Endothelial cell (in vitro differentiated cells): ENCODE results near the gene SLC35F5. TPM values are rescaled to one million over a fixed set of nuclear protein-coding genes. Genes with fewer than 3 reads are reported as not detected.
"Not testable (repeated sequence)": the region's sequence is repeated elsewhere in the genome, so short reads cannot be mapped to it uniquely, and the experiment has no call there.

Experiments
- DNase-seq: peaks from one replicate; pipeline ENCODE4 v3.0.0; 2021; ENCODE audit warnings: low spot score
- H3K27ac Mint-ChIP-seq: one replicate; pipeline ENCODE4 v1.8.0; 2021; ENCODE audit warnings: mixed read lengths, inconsistent platforms; ENCODE audit not compliant: unreplicated experiment
- H3K27me3 Mint-ChIP-seq: one replicate; pipeline ENCODE4 v1.8.0; 2021; ENCODE audit warnings: mild to moderate bottlenecking, moderate library complexity, mixed read lengths, inconsistent platforms; ENCODE audit not compliant: unreplicated experiment
- H3K36me3 Mint-ChIP-seq: one replicate; pipeline ENCODE4 v1.8.0; 2021; ENCODE audit warnings: mild to moderate bottlenecking, low read depth, mixed read lengths, inconsistent platforms; ENCODE audit not compliant: unreplicated experiment
- H3K4me1 Mint-ChIP-seq: one replicate; pipeline ENCODE4 v1.8.0; 2021; ENCODE audit warnings: mild to moderate bottlenecking, mixed read lengths, inconsistent platforms; ENCODE audit not compliant: unreplicated experiment
- H3K4me3 Mint-ChIP-seq: one replicate; pipeline ENCODE4 v1.8.0; 2021; ENCODE audit warnings: mild to moderate bottlenecking, mixed read lengths, inconsistent platforms; ENCODE audit not compliant: unreplicated experiment
- H3K9me3 Mint-ChIP-seq: one replicate; pipeline ENCODE4 v1.8.0; 2021; ENCODE audit warnings: mixed read lengths, inconsistent platforms; ENCODE audit not compliant: unreplicated experiment
- total RNA-seq: library from RNA; stranded (reverse); fragmentation: NEBNext Ultra II Directional; extraction: Animal tissue kit (Norgen Biotek cat#: 25700); gene quantifications from one replicate; pipeline ENCODE4 v1.2.1, GENCODE V29; 2021; ENCODE audit not compliant: unreplicated experiment
- TF ChIP-seq, protein P1 (sequence below): fragments of 200-600 bp; sonication (generic); IDR thresholded peaks from one replicate; pipeline ENCODE4 v1.5.0; 2021; ENCODE audit warnings: antibody characterized with exemption; ENCODE audit not compliant: unreplicated experiment

The SLC35F5 gene
- total RNA-seq, 1 donor from 2014 or later, result 34.4 TPM

DNA sequence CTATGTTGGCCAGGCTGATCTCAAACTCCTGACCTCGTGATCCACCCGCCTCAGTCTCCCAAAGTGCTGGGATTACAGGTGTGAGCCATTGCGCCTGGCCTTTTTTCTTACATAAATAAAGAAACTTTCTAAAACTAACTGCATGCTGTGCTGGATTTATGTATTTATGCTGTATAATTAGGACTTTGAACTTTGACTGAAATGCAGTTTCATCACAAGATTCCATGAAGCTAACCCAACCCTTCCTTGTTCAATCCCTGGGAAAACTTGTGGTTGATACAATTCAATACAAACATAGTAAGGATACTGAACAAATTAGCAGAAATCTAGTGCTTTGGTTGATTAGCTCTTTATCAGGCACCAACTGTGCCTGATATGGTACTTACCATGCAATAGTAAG, 20.9 kb upstream of the SLC35F5 start:
- Mint-ChIP-seq H3K4me3 (no peak overlapping the region), H3K27me3 (peaks cover 1% of the 10 kb centered on the region), H3K27ac (no peak overlapping the region), H3K9me3 (no peaks in the 10 kb centered on the region), H3K36me3 (no peaks in the 10 kb centered on the region), H3K4me1 (no peaks in the 10 kb centered on the region)
- TF ChIP-seq, protein P1, sequence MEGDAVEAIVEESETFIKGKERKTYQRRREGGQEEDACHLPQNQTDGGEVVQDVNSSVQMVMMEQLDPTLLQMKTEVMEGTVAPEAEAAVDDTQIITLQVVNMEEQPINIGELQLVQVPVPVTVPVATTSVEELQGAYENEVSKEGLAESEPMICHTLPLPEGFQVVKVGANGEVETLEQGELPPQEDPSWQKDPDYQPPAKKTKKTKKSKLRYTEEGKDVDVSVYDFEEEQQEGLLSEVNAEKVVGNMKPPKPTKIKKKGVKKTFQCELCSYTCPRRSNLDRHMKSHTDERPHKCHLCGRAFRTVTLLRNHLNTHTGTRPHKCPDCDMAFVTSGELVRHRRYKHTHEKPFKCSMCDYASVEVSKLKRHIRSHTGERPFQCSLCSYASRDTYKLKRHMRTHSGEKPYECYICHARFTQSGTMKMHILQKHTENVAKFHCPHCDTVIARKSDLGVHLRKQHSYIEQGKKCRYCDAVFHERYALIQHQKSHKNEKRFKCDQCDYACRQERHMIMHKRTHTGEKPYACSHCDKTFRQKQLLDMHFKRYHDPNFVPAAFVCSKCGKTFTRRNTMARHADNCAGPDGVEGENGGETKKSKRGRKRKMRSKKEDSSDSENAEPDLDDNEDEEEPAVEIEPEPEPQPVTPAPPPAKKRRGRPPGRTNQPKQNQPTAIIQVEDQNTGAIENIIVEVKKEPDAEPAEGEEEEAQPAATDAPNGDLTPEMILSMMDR, result no peak
- DNase-seq, result no peak

DNA sequence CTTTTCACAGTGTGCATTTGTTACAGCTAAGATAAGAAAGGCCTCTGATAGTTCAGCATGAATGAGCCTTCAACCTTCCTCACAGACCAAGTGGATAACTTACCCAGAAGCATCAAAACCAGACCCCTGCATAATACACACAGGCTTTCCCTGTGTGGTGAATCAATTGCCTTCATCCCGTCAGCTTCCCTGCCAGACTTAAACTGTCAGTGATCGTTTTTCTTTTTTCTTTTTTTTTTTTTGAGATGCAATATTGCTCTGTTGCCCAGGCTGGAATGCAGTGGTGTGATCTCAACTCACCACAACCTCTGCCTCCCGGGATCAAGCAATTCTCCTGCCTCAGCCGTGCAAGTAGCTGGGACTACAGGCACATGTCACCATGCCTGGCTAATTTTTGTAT, 20.5 kb upstream of the SLC35F5 start:
- no peak for DNase-seq
- H3K4me1 Mint-ChIP-seq, result no peaks in the 10 kb centered on the region
- peaks cover 1% of the 10 kb centered on the region for H3K27me3 Mint-ChIP-seq
- H3K9me3 Mint-ChIP-seq, result no peaks in the 10 kb centered on the region
- no peak overlapping the region for H3K4me3 Mint-ChIP-seq
- H3K27ac Mint-ChIP-seq, result no peak overlapping the region
- TF ChIP-seq, protein P1, result no peak
- H3K36me3 Mint-ChIP-seq, result no peaks in the 10 kb centered on the region

DNA sequence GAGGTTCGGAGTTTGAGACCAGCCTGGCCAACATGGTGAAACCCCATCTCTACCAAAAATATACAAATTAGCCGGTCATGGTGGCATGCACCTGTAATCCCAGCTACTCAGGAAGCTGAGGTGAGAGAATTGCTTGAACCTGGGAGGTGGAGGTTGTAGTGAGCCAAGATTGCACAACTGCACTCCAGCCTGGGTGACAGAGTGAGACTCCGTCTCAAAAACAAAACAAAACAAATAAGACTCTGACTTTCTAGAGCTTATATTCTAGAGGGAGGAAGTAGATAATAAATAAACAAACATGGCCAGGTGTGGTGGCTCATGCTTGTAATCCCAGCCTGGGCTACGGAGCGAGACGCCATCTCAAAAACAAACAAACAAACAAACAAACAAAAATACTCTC, 18.2 kb upstream of the SLC35F5 start:
- not testable (repeated sequence) for H3K27ac Mint-ChIP-seq, H3K36me3 Mint-ChIP-seq, H3K9me3 Mint-ChIP-seq, H3K27me3 Mint-ChIP-seq, DNase-seq, H3K4me3 Mint-ChIP-seq, H3K4me1 Mint-ChIP-seq

DNA sequence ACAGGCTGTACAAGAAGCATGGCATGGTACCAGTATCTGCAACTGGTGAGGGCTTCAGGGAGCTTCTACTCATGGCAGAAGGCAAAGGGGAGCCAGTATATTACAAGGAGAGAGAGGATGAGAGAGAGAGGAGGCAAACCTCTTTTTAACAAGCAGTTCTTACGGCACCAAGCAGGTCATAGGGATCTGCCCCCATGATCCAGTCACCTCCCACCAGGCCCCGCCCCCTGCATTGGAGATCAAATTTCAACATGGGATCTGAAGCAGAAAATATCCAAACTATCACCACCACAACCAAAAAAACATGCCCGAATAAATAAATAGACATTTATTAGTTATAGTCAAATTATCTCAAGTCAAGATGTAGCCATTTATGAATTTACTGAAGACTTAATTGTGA, 14.5 kb upstream of the SLC35F5 start:
- TF ChIP-seq, protein P1, result no peak

DNA sequence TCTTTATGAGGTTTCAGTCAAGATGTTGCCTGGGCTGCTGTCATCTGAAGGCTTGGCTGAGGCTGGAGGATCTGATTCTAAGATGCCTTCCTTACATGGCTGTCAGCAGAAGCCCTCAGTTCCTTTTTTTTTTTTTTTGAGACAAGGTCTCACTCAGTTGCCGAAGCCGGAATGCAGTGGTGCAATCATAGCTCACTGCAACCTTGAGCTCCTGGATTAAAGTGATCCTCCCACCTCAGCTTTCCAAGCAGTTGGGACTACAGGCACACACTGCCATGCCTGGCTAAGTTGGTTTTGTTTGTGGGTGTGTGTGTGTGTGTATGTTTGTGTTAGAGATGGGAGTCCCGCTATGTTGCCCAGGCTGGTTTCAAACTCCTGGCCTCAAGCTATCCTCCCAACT, 13.1 kb upstream of the SLC35F5 start:
- H3K27ac Mint-ChIP-seq, result no peak overlapping the region
- DNase-seq, result no peak
- no peaks in the 10 kb centered on the region for H3K36me3 Mint-ChIP-seq
- no peak overlapping the region for H3K4me3 Mint-ChIP-seq
- peaks cover 3% of the 10 kb centered on the region for H3K27me3 Mint-ChIP-seq
- TF ChIP-seq, protein P1, result no peak
- no peaks in the 10 kb centered on the region for H3K9me3 Mint-ChIP-seq
- H3K4me1 Mint-ChIP-seq, result no peaks in the 10 kb centered on the region

More for the DNA sequence above, 14.5 kb upstream of the SLC35F5 start:
- DNase-seq, result no peak
- Mint-ChIP-seq H3K4me1 (no peaks in the 10 kb centered on the region), H3K36me3 (no peaks in the 10 kb centered on the region), H3K9me3 (no peaks in the 10 kb centered on the region), H3K27ac (no peak overlapping the region), H3K27me3 (peaks cover 4% of the 10 kb centered on the region), H3K4me3 (no peak overlapping the region)

DNA sequence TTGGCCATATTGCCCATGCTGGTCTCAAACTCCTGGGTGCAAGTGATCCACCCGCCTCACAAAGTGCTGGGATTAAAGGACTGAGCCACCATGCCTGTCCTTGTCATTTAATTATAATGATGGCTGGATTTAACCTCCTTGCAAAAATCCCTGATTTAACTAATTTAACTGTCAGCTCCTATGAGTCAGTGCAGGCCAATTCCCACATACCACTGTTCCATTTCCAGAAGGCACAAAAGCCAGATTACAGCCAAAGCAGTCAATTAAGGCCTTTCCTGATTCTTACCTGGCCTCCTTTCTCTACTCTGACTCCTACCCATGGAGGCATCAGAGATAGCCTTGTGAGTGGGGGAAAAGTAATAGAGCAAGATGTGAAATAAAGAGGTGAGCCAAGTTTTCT, 12.3 kb upstream of the SLC35F5 start:
- Mint-ChIP-seq H3K9me3 (no peaks in the 10 kb centered on the region), H3K27ac (no peak overlapping the region), H3K27me3 (peaks cover 3% of the 10 kb centered on the region), H3K4me1 (no peaks in the 10 kb centered on the region), H3K4me3 (no peak overlapping the region), H3K36me3 (no peaks in the 10 kb centered on the region)
- TF ChIP-seq, protein P1, result no peak
- no peak for DNase-seq
